ENCODE measurements around the gene TBCB. TPM values are rescaled to one million over a fixed set of nuclear protein-coding genes. Genes with fewer than 3 reads are reported as not detected.

The TBCB gene
- total RNA-seq, 1 donor from 2014 or later: 172 TPM

GRCh38 chr19:36086326-36086725 lies 28.9 kb upstream of the TBCB start:
- H3K4me1 Mint-ChIP-seq (ENCODE audit: unreplicated experiment): no peaks in the 10 kb centered on the region
- peaks cover 9% of the 10 kb centered on the region for H3K36me3 Mint-ChIP-seq (ENCODE audit: unreplicated experiment)
- no peak for TF ChIP-seq CTCF (IDR thresholded peaks at IDR 0.05)
- no peaks in the 10 kb centered on the region for H3K9me3 Mint-ChIP-seq (ENCODE audit: unreplicated experiment)
- no peak for DNase-seq (ENCODE audit: extremely low spot score, unreplicated experiment)
- no peak overlapping the region for H3K27ac Mint-ChIP-seq (ENCODE audit: unreplicated experiment)
- no peak overlapping the region for H3K4me3 Mint-ChIP-seq (ENCODE audit: unreplicated experiment)
- H3K27me3 Mint-ChIP-seq (ENCODE audit: unreplicated experiment): no peaks in the 10 kb centered on the region

DNA sequence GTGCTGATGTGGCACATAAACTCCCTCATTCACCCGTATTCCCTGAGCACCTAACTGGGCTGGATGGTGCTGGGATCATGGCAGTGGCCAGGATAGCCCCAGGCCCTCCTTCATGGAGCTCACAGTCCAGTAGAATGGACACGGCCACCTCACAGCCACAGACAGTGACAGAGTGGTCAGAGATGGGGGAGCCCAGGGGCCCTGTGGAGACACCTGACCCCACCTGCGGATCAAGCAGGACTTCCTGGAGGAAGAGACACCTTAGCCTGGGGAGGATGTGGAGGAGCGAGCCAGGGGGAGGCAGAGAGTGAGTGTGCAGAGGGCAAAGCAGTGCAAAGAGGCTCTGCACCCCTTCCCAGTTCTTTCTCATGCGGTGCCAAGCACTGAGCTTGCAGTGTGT lies 25.4 kb upstream of the TBCB start:
- H3K27me3 Mint-ChIP-seq (ENCODE audit: unreplicated experiment): no peaks in the 10 kb centered on the region
- no peak for DNase-seq (ENCODE audit: extremely low spot score, unreplicated experiment)
- no peaks in the 10 kb centered on the region for H3K4me1 Mint-ChIP-seq (ENCODE audit: unreplicated experiment)
- no peak for TF ChIP-seq CTCF (IDR thresholded peaks at IDR 0.05)
- H3K9me3 Mint-ChIP-seq (ENCODE audit: unreplicated experiment): no peaks in the 10 kb centered on the region
- H3K36me3 Mint-ChIP-seq (ENCODE audit: unreplicated experiment): peaks cover 5% of the 10 kb centered on the region
- no peak overlapping the region for H3K27ac Mint-ChIP-seq (ENCODE audit: unreplicated experiment)
- H3K4me3 Mint-ChIP-seq (ENCODE audit: unreplicated experiment): no peak overlapping the region

GRCh38 chr19:36090910-36091695 lies 24.2 kb upstream of the TBCB start:
- no peak for DNase-seq (ENCODE audit: extremely low spot score, unreplicated experiment)
- no peaks in the 10 kb centered on the region for H3K27me3 Mint-ChIP-seq (ENCODE audit: unreplicated experiment)
- peaks cover 5% of the 10 kb centered on the region for H3K36me3 Mint-ChIP-seq (ENCODE audit: unreplicated experiment)
- H3K9me3 Mint-ChIP-seq (ENCODE audit: unreplicated experiment): no peaks in the 10 kb centered on the region
- H3K4me1 Mint-ChIP-seq (ENCODE audit: unreplicated experiment): no peaks in the 10 kb centered on the region
- H3K27ac Mint-ChIP-seq (ENCODE audit: unreplicated experiment): no peak overlapping the region
- no peak overlapping the region for H3K4me3 Mint-ChIP-seq (ENCODE audit: unreplicated experiment)
- TF ChIP-seq CTCF (IDR thresholded peaks at IDR 0.05): no peak

GRCh38 chr19:36092566-36092965 lies 22.7 kb upstream of the TBCB start:
- no peak for TF ChIP-seq CTCF (IDR thresholded peaks at IDR 0.05)
- Mint-ChIP-seq H3K36me3 (ENCODE audit: unreplicated experiment) (peaks cover 5% of the 10 kb centered on the region), H3K27ac (ENCODE audit: unreplicated experiment) (no peak overlapping the region), H3K4me3 (ENCODE audit: unreplicated experiment) (no peak overlapping the region), H3K4me1 (ENCODE audit: unreplicated experiment) (no peaks in the 10 kb centered on the region), H3K9me3 (ENCODE audit: unreplicated experiment) (no peaks in the 10 kb centered on the region), H3K27me3 (ENCODE audit: unreplicated experiment) (no peaks in the 10 kb centered on the region)
- DNase-seq (ENCODE audit: extremely low spot score, unreplicated experiment): no peak

GRCh38 chr19:36093146-36093662 lies 22.1 kb upstream of the TBCB start:
- no peak for DNase-seq (ENCODE audit: extremely low spot score, unreplicated experiment)
- Mint-ChIP-seq H3K4me3 (ENCODE audit: unreplicated experiment) (no peak overlapping the region), H3K9me3 (ENCODE audit: unreplicated experiment) (no peaks in the 10 kb centered on the region), H3K27me3 (ENCODE audit: unreplicated experiment) (no peaks in the 10 kb centered on the region), H3K4me1 (ENCODE audit: unreplicated experiment) (no peaks in the 10 kb centered on the region), H3K36me3 (ENCODE audit: unreplicated experiment) (peaks cover 2% of the 10 kb centered on the region), H3K27ac (ENCODE audit: unreplicated experiment) (no peak overlapping the region)
- no peak for TF ChIP-seq CTCF (IDR thresholded peaks at IDR 0.05)
